Activated T-cell treated with anti-CD3 and anti-CD28 coated beads, Interleukin-2, amount 50 U/mL, for 24 hours (primary cell): ENCODE data around the gene MTF2.
"Not testable (repeated sequence)": the region's sequence is repeated elsewhere in the genome, so short reads cannot be mapped to it uniquely, and the experiment has no call there.

Experiments
- DNase-seq: peaks from one replicate; pipeline ENCODE4 v3.0.0-alpha.2; 2020
- H3K27ac Mint-ChIP-seq: 2 replicates; pipeline ENCODE4 v1.8.0; 2020; ENCODE audit warnings: mild to moderate bottlenecking, mixed read lengths
- H3K27me3 Mint-ChIP-seq: 2 replicates; pipeline ENCODE4 v1.8.0; 2020; ENCODE audit warnings: mixed read lengths
- H3K36me3 Mint-ChIP-seq: 2 replicates; pipeline ENCODE4 v1.8.0; 2020; ENCODE audit warnings: low read depth, mixed read lengths
- H3K4me1 Mint-ChIP-seq: 2 replicates; pipeline ENCODE4 v1.8.0; 2020; ENCODE audit warnings: low read depth, mixed read lengths
- H3K4me3 Mint-ChIP-seq: 2 replicates; pipeline ENCODE4 v1.8.0; 2020; ENCODE audit warnings: mild to moderate bottlenecking, moderate library complexity, mixed read lengths
- H3K9me3 Mint-ChIP-seq: 2 replicates; pipeline ENCODE4 v1.8.0; 2020; ENCODE audit warnings: mixed read lengths

The MTF2 gene

DNA sequence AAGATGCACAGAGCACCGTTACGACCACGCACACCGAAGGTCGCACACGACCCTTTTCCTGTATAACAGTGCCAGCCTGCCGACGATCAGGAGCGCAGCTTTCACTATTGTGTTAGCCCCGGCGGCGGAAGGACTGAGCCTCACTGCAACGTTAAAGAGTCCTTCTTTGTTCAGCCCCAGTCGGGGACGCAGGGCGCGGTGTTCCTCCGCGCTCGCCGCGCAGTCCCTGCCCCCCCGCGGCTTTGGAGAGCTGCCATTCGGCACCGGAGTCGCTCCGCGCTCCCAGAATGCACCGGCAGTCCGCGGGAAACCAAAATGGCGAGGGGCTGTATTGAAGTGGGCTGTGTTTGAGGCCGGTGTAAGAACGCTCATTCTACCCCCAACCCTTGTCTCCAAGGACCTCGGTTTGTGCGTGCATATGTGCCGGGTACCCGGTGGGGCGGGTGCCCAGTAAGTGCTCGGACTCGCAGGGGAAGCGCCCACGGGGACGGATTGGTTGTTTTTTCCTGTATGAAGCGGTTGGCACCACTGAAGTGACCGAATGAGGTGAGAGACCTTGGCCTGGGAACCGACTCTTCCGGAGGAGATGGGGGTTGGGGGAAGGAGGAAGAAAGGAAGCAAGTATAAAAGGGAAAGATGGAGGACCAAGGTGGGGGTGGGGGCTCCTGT is at the start of gene MTF2:
TSS of gene MTF2 (plus strand) at position 298 of the 669 bp plus-strand sequence. CDS start at position 542, 244 bp downstream.
- peaks cover 42% of the 10 kb centered on the region for H3K36me3 Mint-ChIP-seq
- H3K4me3 Mint-ChIP-seq: peak within 1 kb of the TSS; percentile 92
- peak within 1 kb of the TSS; percentile 93 for H3K27ac Mint-ChIP-seq
- DNase-seq: peak; percentile 97
- H3K4me1 Mint-ChIP-seq: peaks cover 43% of the 10 kb centered on the region
- H3K9me3 Mint-ChIP-seq: no peaks in the 10 kb centered on the region
- H3K27me3 Mint-ChIP-seq: no peaks in the 10 kb centered on the region

DNA sequence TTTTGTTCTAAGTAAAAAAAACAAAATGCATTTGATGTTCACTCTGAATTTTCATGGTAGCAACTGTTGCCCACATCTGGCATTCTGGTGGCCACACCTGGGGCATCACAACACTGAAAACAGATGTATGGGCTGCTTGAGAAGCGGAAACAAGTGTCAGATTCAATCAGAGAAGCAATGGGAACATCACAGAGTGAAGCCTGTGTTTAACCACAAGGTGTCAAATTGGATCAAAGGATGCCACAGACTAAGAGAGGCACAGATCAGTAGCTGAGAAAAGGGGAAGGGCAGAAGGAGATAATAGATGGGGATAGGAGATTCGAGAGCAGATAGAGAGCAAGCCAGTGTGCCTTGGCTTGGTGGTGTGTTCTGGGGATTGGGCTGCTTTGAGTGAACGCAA is 49.8 kb upstream of the MTF2 start:
- Mint-ChIP-seq H3K9me3 (no peaks in the 10 kb centered on the region), H3K36me3 (no peaks in the 10 kb centered on the region), H3K4me1 (peaks cover 28% of the 10 kb centered on the region), H3K27me3 (no peaks in the 10 kb centered on the region), H3K27ac (no peak overlapping the region), H3K4me3 (no peak overlapping the region)
- no peak for DNase-seq

DNA sequence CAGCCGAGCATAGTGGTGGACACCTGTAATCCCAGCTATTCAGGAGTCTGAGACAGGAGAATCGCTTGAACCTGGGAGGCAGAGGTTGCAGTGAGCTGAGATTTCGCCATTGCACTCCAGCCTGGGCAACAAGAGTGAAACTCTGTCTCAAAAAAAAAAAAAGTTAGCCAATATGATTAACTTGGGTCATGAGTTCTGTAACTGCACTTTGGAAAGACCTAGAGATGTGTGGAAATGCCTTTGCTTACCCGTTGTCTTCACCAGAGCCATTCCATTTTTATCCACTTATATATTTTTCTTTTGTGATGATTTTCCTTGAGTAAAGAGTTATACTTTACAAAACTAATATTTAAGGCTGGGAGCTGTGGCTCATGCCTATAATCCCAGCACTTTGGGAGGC is 48.9 kb upstream of the MTF2 start:
- not testable (repeated sequence) for H3K4me3 Mint-ChIP-seq, H3K27ac Mint-ChIP-seq, DNase-seq, H3K9me3 Mint-ChIP-seq, H3K36me3 Mint-ChIP-seq, H3K27me3 Mint-ChIP-seq
- H3K4me1 Mint-ChIP-seq: peaks cover 28% of the 10 kb centered on the region

DNA sequence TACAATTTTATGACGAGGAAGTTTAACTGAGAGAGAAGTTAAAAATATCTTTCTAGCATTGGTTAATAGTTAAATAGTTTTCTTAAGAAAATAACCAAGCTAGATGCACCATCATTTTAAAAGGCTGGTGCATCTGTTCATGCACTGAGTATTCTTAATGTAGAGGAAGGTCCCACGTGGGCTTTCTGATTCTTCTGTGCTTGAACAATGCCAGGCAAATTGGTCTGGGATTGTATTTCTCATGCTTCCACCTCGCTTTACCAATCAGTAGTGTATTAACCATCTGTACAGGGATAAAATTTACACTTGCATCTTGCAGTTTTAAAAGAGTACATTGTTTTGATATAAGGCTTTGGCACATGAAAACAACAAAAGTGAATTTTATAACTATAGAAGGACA is 47.4 kb upstream of the MTF2 start:
- Mint-ChIP-seq H3K4me1 (peaks cover 28% of the 10 kb centered on the region), H3K27me3 (no peaks in the 10 kb centered on the region), H3K27ac (no peak overlapping the region), H3K9me3 (no peaks in the 10 kb centered on the region), H3K4me3 (no peak overlapping the region), H3K36me3 (no peaks in the 10 kb centered on the region)
- DNase-seq: no peak

DNA sequence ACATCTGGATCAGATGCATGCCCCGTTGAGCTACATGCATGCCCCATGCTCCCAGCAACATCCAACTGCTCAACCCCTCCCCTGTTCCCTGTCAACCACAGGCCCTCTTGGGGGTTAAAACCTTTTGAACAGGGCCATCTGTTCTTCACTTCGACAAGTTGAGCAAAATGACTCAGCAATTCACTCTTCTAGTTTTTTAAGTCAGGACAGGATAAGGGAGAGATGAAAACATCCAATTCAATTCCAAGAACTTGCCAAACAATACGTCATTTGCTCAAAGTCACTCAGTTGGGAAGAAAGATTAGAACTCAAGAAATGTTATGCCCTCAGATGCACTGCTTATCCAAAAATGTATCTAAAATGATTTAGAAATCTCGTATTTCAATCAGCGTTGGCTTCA is 46.1 kb upstream of the MTF2 start:
- Mint-ChIP-seq H3K27ac (no peak overlapping the region), H3K27me3 (no peaks in the 10 kb centered on the region), H3K36me3 (no peaks in the 10 kb centered on the region), H3K4me1 (peaks cover 29% of the 10 kb centered on the region), H3K4me3 (no peak overlapping the region), H3K9me3 (no peaks in the 10 kb centered on the region)
- DNase-seq: no peak

DNA sequence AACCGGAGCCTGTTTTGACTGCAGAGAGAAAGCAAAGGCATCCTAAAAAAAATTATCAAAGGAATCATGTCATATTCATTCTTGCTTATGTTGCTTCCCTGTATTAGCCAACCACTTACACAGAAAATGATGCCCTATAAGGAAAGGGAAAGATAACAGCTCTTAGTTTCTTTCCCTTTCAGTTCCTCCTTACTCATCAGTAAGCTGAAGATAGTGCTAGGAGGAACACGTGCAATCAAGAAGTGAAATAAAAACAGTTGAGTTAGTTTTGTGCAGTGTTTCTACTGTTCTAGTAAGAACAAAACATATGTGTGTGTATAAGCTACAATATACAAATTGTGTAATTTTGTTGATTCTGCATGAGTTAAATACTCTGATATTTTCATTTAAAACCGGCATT is 45.3 kb upstream of the MTF2 start:
- Mint-ChIP-seq H3K36me3 (no peaks in the 10 kb centered on the region), H3K9me3 (no peaks in the 10 kb centered on the region), H3K4me1 (peaks cover 32% of the 10 kb centered on the region), H3K27ac (no peak overlapping the region), H3K4me3 (no peak overlapping the region), H3K27me3 (no peaks in the 10 kb centered on the region)
- no peak for DNase-seq

DNA sequence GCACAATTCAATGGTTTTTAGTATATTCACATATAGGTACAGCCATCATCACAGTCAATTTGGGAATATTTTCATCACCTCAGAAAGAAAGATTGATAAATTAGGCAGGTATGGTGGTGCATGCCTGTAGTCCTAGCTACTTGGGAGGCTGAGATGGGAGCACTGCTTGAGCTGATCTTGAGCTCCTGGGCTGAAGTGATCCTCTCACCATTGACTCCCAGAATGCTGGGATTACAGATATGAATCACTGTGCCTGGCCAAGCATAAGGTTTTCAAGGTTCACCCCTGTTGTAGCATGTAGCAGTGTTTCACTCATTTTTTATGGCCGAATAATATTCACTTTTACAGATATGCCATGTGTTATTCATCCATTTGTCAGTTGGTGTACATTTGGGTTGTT is 44.7 kb upstream of the MTF2 start:
- H3K9me3 Mint-ChIP-seq: no peaks in the 10 kb centered on the region

DNA sequence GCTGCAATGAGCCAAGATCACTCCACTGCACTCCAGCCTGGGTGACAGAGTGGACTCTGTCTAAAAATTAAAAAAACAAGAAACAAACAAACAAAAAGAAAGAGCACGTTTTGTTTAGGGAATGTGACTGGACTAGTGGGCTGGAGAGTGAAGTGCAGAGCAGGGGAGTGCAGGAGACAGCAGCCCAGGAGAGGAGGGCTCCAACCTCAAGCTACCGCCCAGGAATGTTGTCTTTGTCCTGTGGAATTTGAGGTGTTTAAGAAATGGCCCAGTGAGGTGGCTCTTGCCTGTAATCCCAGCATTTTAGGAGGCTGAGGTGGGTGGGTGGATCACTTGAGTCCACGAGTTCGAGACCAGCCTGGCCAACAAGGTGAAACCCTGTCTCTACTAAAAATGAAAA is 42.4 kb upstream of the MTF2 start:
- Mint-ChIP-seq H3K27me3 (no peaks in the 10 kb centered on the region), H3K9me3 (no peaks in the 10 kb centered on the region), H3K27ac (no peak overlapping the region), H3K4me1 (peaks cover 21% of the 10 kb centered on the region), H3K36me3 (no peaks in the 10 kb centered on the region), H3K4me3 (no peak overlapping the region)
- DNase-seq: no peak

More for the DNA sequence above, 44.7 kb upstream of the MTF2 start:
- no peak for DNase-seq
- Mint-ChIP-seq H3K27me3 (no peaks in the 10 kb centered on the region), H3K27ac (no peak overlapping the region), H3K4me1 (peaks cover 29% of the 10 kb centered on the region), H3K36me3 (no peaks in the 10 kb centered on the region), H3K4me3 (no peak overlapping the region)

DNA sequence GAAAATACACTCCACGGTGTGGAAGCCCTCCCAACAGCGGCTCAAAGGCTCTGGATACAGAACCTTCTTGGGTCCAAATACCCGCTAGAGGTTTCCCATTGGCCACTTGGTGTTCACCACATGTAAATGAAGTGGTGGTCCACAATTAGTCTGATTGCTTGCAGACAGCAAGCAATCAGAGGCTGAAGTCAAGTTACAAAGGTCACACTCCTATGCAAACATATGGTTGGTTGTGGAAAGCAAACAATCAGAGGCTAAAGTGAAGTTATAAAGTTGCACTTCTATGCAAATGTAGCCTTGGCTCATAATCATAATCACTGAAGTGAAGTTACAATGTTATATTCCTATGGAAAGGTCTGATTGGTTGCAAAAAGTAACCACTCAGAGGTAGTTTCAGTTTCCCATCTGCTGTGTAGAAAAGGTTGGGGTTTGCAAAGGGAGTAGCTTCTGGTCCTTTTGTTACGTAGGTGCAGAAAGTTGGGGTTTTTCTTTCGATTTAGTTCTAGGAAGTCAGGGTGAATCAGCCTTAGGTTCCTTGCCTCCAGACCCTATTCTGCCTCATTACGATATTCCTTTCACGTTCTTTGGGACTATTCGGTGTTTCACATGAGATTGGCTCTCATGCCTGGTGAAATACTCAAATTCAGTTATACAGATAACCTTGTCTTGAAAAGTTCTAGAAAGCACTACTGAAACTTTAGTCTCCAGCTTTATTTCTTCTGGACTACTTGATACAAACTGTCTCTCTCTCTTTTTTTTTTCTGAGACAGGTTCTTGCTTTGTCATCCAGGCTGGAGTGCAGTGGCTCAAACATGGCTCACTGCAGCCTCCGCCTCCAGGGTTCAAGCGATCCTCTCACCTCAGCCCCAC is 36.7 kb upstream of the MTF2 start:
- Mint-ChIP-seq H3K4me1 (peaks cover 26% of the 10 kb centered on the region), H3K27me3 (no peaks in the 10 kb centered on the region), H3K27ac (peak overlapping the region; percentile 95), H3K4me3 (peak overlapping the region; percentile 72), H3K9me3 (no peaks in the 10 kb centered on the region), H3K36me3 (no peaks in the 10 kb centered on the region)
- no peak for DNase-seq

DNA sequence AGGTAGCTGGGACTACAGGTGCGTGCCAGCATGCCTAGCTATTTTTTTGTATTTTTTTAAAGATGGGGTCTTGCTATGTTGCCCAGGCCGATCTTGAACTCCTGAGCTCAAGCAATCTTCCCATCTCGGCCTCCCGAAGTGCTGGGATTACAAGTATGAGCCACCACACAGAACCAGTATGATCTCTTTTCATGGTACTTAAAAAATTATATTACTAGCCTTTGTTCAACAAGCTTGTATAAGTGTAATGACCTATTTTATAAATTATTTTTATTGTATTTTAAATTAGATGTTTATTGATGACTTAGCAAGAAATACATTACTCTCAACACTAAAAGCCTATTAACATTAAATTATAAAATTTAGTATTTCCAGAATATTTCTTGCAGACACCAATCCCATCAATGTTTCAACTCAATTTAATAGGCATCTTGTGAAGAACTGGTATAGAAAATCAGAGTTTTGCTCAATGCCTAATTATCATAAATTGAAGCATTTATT is 36.0 kb upstream of the MTF2 start:
- Mint-ChIP-seq H3K36me3 (no peaks in the 10 kb centered on the region), H3K9me3 (no peaks in the 10 kb centered on the region), H3K4me1 (peaks cover 25% of the 10 kb centered on the region), H3K4me3 (peak overlapping the region; percentile 72), H3K27ac (peak overlapping the region; percentile 95), H3K27me3 (no peaks in the 10 kb centered on the region)
- DNase-seq: no peak

DNA sequence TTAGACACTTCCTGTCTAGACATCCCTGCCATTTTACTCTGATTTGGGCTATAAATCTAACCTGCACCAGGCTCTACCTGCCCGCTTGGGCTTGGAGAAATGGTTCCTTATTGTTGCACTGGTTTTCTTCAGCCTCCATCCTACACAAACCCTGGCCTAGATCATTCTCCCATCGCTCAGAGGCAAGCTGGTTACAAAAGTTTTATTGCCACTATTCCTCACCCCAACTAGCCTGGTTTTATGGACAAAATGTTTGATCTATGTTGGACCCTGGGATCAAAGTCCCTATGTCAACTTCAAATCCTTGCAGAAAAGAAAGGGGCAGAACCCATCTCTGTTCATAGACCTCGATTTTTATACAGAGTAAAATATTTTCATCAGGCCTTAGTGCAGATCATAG is 31.5 kb upstream of the MTF2 start:
- no peaks in the 10 kb centered on the region for H3K27me3 Mint-ChIP-seq
- peaks cover 6% of the 10 kb centered on the region for H3K4me1 Mint-ChIP-seq
- H3K9me3 Mint-ChIP-seq: no peaks in the 10 kb centered on the region
- H3K4me3 Mint-ChIP-seq: no peak overlapping the region
- no peaks in the 10 kb centered on the region for H3K36me3 Mint-ChIP-seq
- DNase-seq: no peak
- H3K27ac Mint-ChIP-seq: no peak overlapping the region

DNA sequence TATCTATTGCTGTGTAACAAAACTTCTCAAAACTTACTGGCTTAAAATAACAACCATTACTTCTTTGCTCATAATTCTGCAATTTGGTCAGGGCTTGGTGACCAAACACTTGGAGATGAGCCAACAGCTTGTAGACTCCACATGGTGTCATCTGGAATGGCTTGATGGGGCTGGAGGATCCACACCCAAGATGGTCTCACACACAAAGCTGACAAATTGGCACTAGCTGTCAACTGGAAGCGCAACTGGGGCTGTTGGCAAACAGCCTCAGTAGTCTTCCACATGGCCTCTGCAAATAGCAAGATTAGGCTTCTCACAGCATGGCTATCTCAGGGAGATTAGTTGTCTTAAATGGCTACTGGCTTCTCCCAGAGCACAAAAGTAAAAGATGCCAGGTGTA is 27.1 kb upstream of the MTF2 start:
- H3K4me1 Mint-ChIP-seq: no peaks in the 10 kb centered on the region
- H3K27ac Mint-ChIP-seq: no peak overlapping the region
- H3K4me3 Mint-ChIP-seq: no peak overlapping the region
- H3K27me3 Mint-ChIP-seq: no peaks in the 10 kb centered on the region
- DNase-seq: no peak
- H3K9me3 Mint-ChIP-seq: no peaks in the 10 kb centered on the region
- H3K36me3 Mint-ChIP-seq: no peaks in the 10 kb centered on the region

DNA sequence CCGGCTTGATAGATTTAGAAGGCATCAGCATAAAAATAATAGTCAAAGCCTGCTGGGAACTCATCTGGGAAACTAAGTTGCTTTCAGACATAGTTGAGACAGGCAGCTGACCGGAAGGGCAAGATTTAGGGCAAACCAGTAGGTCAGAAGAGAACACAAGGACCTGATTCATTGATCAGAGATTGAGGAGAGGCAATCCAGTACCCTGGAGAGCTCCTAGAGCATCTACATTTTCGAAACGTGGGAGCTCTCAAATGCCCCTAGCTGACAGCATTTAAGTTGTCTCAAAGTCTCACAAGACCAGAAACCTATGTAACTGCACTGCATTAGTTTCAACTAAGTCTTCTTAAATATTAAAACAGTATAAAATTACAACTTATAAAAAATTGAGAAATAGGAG is 22.9 kb upstream of the MTF2 start:
- peaks cover 8% of the 10 kb centered on the region for H3K27me3 Mint-ChIP-seq
- no peaks in the 10 kb centered on the region for H3K9me3 Mint-ChIP-seq
- no peak overlapping the region for H3K4me3 Mint-ChIP-seq
- no peak overlapping the region for H3K27ac Mint-ChIP-seq
- H3K36me3 Mint-ChIP-seq: no peaks in the 10 kb centered on the region
- no peaks in the 10 kb centered on the region for H3K4me1 Mint-ChIP-seq
- DNase-seq: no peak

DNA sequence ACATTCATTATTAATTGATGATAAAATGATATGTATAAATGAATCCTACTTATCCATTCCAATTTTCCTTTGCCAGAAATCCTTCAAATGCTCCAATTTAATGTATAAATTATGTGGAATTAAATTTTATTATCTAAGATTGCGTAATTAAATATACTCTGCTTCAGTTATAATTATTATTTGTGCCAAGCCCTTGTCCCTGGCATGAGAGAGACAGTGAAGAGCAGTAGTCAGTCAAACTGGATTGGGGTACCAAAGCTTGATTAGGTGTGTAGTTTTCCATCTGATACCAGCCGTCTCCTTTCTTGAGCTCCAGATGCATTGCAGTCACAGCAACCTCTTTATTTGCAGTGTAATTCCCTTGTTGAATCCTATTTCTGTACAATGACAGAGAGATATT is 22.4 kb upstream of the MTF2 start:
- H3K36me3 Mint-ChIP-seq: no peaks in the 10 kb centered on the region
- H3K27me3 Mint-ChIP-seq: peaks cover 8% of the 10 kb centered on the region
- no peak overlapping the region for H3K27ac Mint-ChIP-seq
- no peak for DNase-seq
- no peaks in the 10 kb centered on the region for H3K9me3 Mint-ChIP-seq
- no peaks in the 10 kb centered on the region for H3K4me1 Mint-ChIP-seq
- H3K4me3 Mint-ChIP-seq: no peak overlapping the region
